Neuronal stem cell (in vitro differentiated cells): ENCODE data around the gene AKT2.

Experiments
- DNase-seq: peaks from one replicate; pipeline ENCODE4 v3.0.0-alpha.2; 2013; ENCODE audit warnings: low spot score
- H2AFZ ChIP-seq: one replicate; pipeline ENCODE4 v1.6.1; 2013; ENCODE audit warnings: mild to moderate bottlenecking, low read length, inconsistent platforms
- H2AK5ac ChIP-seq: 2 replicates; pipeline ENCODE4 v1.6.1; 2013; ENCODE audit warnings: low read depth, mild to moderate bottlenecking, inconsistent platforms, low read length, moderate library complexity, mixed read lengths
- H2BK120ac ChIP-seq: 2 replicates; pipeline ENCODE4 v1.6.1; 2013; ENCODE audit warnings: low read depth, mild to moderate bottlenecking, inconsistent platforms, low read length, moderate library complexity, mixed read lengths
- H2BK12ac ChIP-seq: one replicate; pipeline ENCODE4 v1.6.1; 2013; ENCODE audit warnings: low read length, inconsistent platforms
- H2BK15ac ChIP-seq: 2 replicates; pipeline ENCODE4 v1.6.1; 2013; ENCODE audit warnings: mild to moderate bottlenecking, low read length, inconsistent platforms, mixed read lengths
- H2BK5ac ChIP-seq: one replicate; pipeline ENCODE4 v1.6.1; 2013; ENCODE audit warnings: inconsistent platforms, mild to moderate bottlenecking, low read length, moderate library complexity
- H3K14ac ChIP-seq: one replicate; pipeline ENCODE4 v1.6.1; 2013; ENCODE audit warnings: low read length, inconsistent platforms
- H3K18ac ChIP-seq: 2 replicates; pipeline ENCODE4 v1.6.1; 2013; ENCODE audit warnings: low read length, inconsistent platforms
- H3K23ac ChIP-seq: 2 replicates; pipeline ENCODE4 v1.6.1; 2013; ENCODE audit warnings: low read depth, mild to moderate bottlenecking, mixed read lengths, low read length, inconsistent platforms; ENCODE audit not compliant: poor library complexity
- H3K27ac ChIP-seq: replicated peaks from 3 replicates; pipeline ENCODE4 v1.5.1; 2013; ENCODE audit warnings: low read length, inconsistent platforms
- H3K27me3 ChIP-seq, 3 experiments: 2 replicates each; pipeline ENCODE4 v1.6.1; 2013; ENCODE audit warnings: low read length in 3 of 3, mild to moderate bottlenecking in 2 of 3, inconsistent platforms in 1 of 3, low read depth in 1 of 3, mixed read lengths in 1 of 3, moderate library complexity in 1 of 3; ENCODE audit not compliant: control insufficient read depth in 3 of 3, insufficient read depth in 3 of 3
- H3K36me3 ChIP-seq, 2 donors: replicated peaks in 1 of 2; 2 replicates each; pipeline ENCODE4 v1.6.1; 2013; ENCODE audit warnings: low read length in 2 of 2; ENCODE audit not compliant: control insufficient read depth in 2 of 2, insufficient read depth in 2 of 2
- H3K4ac ChIP-seq: 2 replicates; pipeline ENCODE4 v1.6.1; 2013; ENCODE audit warnings: inconsistent platforms, mild to moderate bottlenecking, low read length, moderate library complexity
- H3K4me1 ChIP-seq, 2 donors: 1 replicate in 1 of 2; 2 replicates in 1 of 2; pipeline ENCODE4 v1.6.1; 2013; ENCODE audit warnings: low read length in 2 of 2, low read depth in 1 of 2; ENCODE audit not compliant: control insufficient read depth in 2 of 2, insufficient read depth in 1 of 2
- H3K4me2 ChIP-seq: one replicate; pipeline ENCODE4 v1.6.1; 2013; ENCODE audit warnings: mild to moderate bottlenecking, low read length, inconsistent platforms; ENCODE audit not compliant: insufficient read depth, poor library complexity, severe bottlenecking
- H3K4me3 ChIP-seq, 2 donors: 2 replicates each; pipeline ENCODE4 v1.5.1; 2013; ENCODE audit warnings: low read length in 2 of 2, mild to moderate bottlenecking in 2 of 2, inconsistent platforms in 1 of 2, moderate library complexity in 1 of 2
- H3K79me1 ChIP-seq: one replicate; pipeline ENCODE4 v1.6.1; 2013; ENCODE audit warnings: low read depth, mild to moderate bottlenecking, inconsistent platforms, low read length, moderate library complexity
- H3K9ac ChIP-seq: one replicate; pipeline ENCODE4 v1.6.1; 2013; ENCODE audit warnings: mild to moderate bottlenecking, low read depth, low read length, inconsistent platforms; ENCODE audit not compliant: poor library complexity
- H3K9me3 ChIP-seq, 2 donors: replicated peaks in 1 of 2; 2 replicates each; pipeline versions ENCODE3 to v1.6.1; 2013; ENCODE audit warnings: low read length in 2 of 2, mild to moderate bottlenecking in 2 of 2, inconsistent platforms in 1 of 2, low read depth in 1 of 2, mixed read lengths in 1 of 2, moderate library complexity in 1 of 2; ENCODE audit not compliant: control insufficient read depth in 2 of 2, insufficient read depth in 1 of 2
- H4K8ac ChIP-seq: one replicate; pipeline ENCODE4 v1.6.1; 2013; ENCODE audit warnings: low read depth, mild to moderate bottlenecking, inconsistent platforms, low read length, moderate library complexity
- H4K91ac ChIP-seq: one replicate; pipeline ENCODE4 v1.6.1; 2013; ENCODE audit warnings: low read length, low read depth, mild to moderate bottlenecking, inconsistent platforms; ENCODE audit not compliant: poor library complexity
- WGBS, 2 donors: extraction: QIAGEN DNeasy Blood & Tissue Kit; methylation state at CpG; one replicate each; pipeline ENCODE4 v1.1.7; 2013; ENCODE audit warnings: missing lambda C conversion rate in 2 of 2, mixed read lengths in 1 of 2; ENCODE audit not compliant: insufficient read length in 2 of 2, insufficient replicate concordance in 1 of 2; ENCODE audit errors: extremely low coverage in 2 of 2; 5-methylcytosine and 5-hydroxymethylcytosine counted together

AKT2 gene

DNA sequence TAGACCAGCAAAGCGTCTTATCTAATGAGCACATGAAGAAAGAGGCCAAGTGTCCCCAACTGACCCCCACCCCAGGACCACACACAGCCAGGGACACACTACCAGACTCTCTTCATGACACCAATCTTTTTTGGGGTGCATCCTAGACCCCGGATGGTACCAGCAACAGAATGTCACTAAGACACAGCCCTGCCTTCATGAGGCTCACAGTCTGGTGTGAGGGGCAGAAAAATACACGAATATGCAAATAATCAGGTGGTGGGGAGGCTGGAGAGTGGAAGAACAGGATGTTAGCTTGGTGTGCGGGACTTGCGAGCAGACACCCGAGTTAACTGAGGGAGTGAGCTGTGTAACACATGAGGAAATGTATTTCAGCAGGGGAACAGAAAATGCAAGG is 17.5 kb downstream of the AKT2 start:
- WGBS, 2 donors, result no CpG with 5 or more reads among the region's 6 CpGs
- H3K36me3 ChIP-seq, result peaks cover 20 to 52% of the 10 kb centered on the region in 2 donors
- H3K18ac ChIP-seq, result no peak overlapping the region

DNA sequence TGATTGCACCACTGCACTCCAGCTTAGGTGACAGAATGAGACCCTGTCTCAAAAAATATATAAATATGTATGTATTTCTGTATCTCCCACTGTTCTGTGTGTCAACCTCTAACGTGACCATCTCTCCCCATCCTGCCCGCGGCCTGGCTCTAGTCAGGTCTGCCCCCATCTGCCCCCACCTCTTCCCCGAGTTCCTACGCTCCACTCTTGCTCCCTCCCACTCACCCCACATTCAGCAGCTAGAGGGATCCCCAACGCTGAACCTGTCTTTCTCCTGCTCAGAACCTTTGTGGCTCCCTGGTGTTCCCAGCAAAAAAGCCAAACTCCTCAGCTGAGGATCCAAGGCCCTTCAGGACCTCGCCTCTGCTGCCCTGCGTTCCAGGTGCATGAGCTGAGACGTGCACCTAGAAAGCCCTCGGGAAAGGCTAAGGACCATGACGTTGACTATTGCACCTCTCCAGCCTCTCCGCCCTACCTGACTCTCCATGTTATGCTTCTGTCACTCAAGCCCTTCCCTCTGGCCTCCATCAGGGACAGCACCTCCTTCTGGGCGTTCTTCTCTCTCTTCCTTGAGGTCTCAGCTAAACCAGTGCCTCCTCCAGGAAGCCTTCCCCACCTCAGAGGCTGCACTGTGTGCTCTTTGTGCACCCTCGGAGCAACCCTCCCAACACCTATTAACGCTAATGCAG is 18.1 kb downstream of the AKT2 start:
- no peak for DNase-seq
- no peak overlapping the region for H2BK15ac ChIP-seq
- H3K9ac ChIP-seq, result no peak overlapping the region
- no peak overlapping the region for H4K8ac ChIP-seq
- no peak overlapping the region for H3K18ac ChIP-seq
- peaks cover 22 to 52% of the 10 kb centered on the region in 2 donors for H3K36me3 ChIP-seq
- H3K4me2 ChIP-seq, result no peak overlapping the region
- no peak overlapping the region for H2AFZ ChIP-seq
- H2BK120ac ChIP-seq, result no peak overlapping the region
- H3K79me1 ChIP-seq, result peaks cover 21% of the 10 kb centered on the region
- H3K4ac ChIP-seq, result no peak overlapping the region
- H3K27me3 ChIP-seq, result no peaks in the 10 kb centered on the region
- no peaks in the 10 kb centered on the region for H3K4me1 ChIP-seq
- no peak overlapping the region for H3K23ac ChIP-seq
- no peak overlapping the region for H3K27ac ChIP-seq
- no peaks in the 10 kb centered on the region for H3K9me3 ChIP-seq
- no peak overlapping the region for H2AK5ac ChIP-seq
- no peak overlapping the region for H3K14ac ChIP-seq
- WGBS, 2 donors, result no CpG with 5 or more reads among the region's 15 CpGs
- no peak overlapping the region for H4K91ac ChIP-seq
- no peak overlapping the region for H2BK12ac ChIP-seq
- H2BK5ac ChIP-seq, result no peak overlapping the region
- H3K4me3 ChIP-seq, result no peak overlapping the region

More for the DNA sequence above, 17.5 kb downstream of the AKT2 start:
- no peak overlapping the region for H2BK5ac ChIP-seq
- no peak overlapping the region for H3K4me2 ChIP-seq
- no peaks in the 10 kb centered on the region for H3K9me3 ChIP-seq
- no peak overlapping the region for H3K14ac ChIP-seq
- no peak for DNase-seq
- H3K27me3 ChIP-seq, result no peaks in the 10 kb centered on the region
- no peak overlapping the region for H2BK120ac ChIP-seq
- no peak overlapping the region for H3K23ac ChIP-seq
- H3K27ac ChIP-seq, result no peak overlapping the region
- no peak overlapping the region for H2AFZ ChIP-seq
- no peak overlapping the region for H3K9ac ChIP-seq
- H3K4me3 ChIP-seq, result no peak overlapping the region
- no peak overlapping the region for H4K8ac ChIP-seq
- no peak overlapping the region for H2BK15ac ChIP-seq
- H3K4ac ChIP-seq, result no peak overlapping the region
- H2BK12ac ChIP-seq, result no peak overlapping the region
- H3K79me1 ChIP-seq, result peaks cover 17% of the 10 kb centered on the region
- no peak overlapping the region for H2AK5ac ChIP-seq
- no peak overlapping the region for H4K91ac ChIP-seq
- peaks cover 0 to 4% of the 10 kb centered on the region in 2 donors for H3K4me1 ChIP-seq

DNA sequence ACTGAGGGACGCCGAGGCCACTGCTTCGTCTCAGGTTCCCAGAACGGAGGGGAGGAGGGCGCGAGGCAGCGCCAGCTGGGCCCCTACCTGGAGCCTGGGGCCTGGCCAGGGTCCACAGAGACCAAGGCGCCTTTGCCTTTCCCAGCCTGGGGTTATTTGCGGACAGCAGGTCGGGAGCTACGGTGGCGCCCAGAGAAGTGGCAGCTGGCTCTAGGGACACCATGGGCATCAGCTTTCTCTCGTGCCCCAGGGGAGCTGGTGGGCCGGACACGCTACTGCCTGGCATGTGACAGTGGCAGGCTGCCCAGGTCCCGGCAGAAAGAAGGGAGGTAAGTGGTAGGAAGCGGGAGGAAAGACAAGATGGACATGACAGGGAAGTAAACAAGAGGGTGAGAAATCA is 19.0 kb downstream of the AKT2 start:
- no peak for DNase-seq
- H3K27me3 ChIP-seq, result no peaks in the 10 kb centered on the region
- H2AFZ ChIP-seq, result no peak overlapping the region
- H3K4me2 ChIP-seq, result no peak overlapping the region
- no peak overlapping the region for H4K91ac ChIP-seq
- H3K4ac ChIP-seq, result no peak overlapping the region
- no peak overlapping the region for H3K9ac ChIP-seq
- H2BK5ac ChIP-seq, result no peak overlapping the region
- no peak overlapping the region for H4K8ac ChIP-seq
- H2AK5ac ChIP-seq, result no peak overlapping the region
- no peak overlapping the region for H3K27ac ChIP-seq
- peaks cover 22 to 57% of the 10 kb centered on the region in 2 donors for H3K36me3 ChIP-seq
- no peaks in the 10 kb centered on the region for H3K4me1 ChIP-seq
- no peak overlapping the region for H2BK120ac ChIP-seq
- peak overlapping the region; percentile 95 for H3K14ac ChIP-seq
- H3K4me3 ChIP-seq, result no peak overlapping the region
- WGBS, 2 donors, result no CpG with 5 or more reads among the region's 17 CpGs
- H2BK15ac ChIP-seq, result no peak overlapping the region
- H3K9me3 ChIP-seq, result no peaks in the 10 kb centered on the region
- H3K18ac ChIP-seq, result peak overlapping the region; percentile 12
- no peak overlapping the region for H2BK12ac ChIP-seq
- H3K79me1 ChIP-seq, result peaks cover 21% of the 10 kb centered on the region
- peak overlapping the region; percentile 74 for H3K23ac ChIP-seq

DNA sequence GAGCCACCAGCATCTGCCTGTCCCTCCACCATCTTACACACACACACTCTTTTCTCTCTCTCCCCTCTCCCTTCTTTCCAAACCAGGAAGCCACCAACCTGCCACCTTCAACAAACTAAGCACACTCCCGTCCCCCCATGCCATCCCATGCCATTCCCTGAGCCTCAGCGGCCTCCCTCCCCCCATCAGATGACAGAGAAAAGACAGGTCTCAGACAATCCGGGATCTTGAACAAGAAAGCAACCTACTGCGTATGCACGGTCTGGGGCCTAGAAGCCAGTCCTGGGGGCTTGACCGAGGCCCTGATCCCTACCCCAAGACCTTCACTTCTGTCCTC is 19.4 kb downstream of the AKT2 start:
- peaks cover 21% of the 10 kb centered on the region for H3K79me1 ChIP-seq
- H2BK15ac ChIP-seq, result no peak overlapping the region
- no peak overlapping the region for H4K91ac ChIP-seq
- no peak overlapping the region for H3K14ac ChIP-seq
- H2BK120ac ChIP-seq, result no peak overlapping the region
- H3K4ac ChIP-seq, result no peak overlapping the region
- H3K18ac ChIP-seq, result no peak overlapping the region
- peaks cover 22 to 59% of the 10 kb centered on the region in 2 donors for H3K36me3 ChIP-seq
- H3K27me3 ChIP-seq, result no peaks in the 10 kb centered on the region
- no peak overlapping the region for H2BK5ac ChIP-seq
- WGBS, 2 donors, result no CpG with 5 or more reads among the region's 6 CpGs
- H2AK5ac ChIP-seq, result no peak overlapping the region
- H3K9me3 ChIP-seq, result no peaks in the 10 kb centered on the region
- DNase-seq, result no peak
- peak overlapping the region; percentile 76 for H3K23ac ChIP-seq
- H3K27ac ChIP-seq, result no peak overlapping the region
- H3K4me3 ChIP-seq, result no peak overlapping the region
- no peaks in the 10 kb centered on the region for H3K4me1 ChIP-seq
- H3K9ac ChIP-seq, result peak overlapping the region; percentile 34
- H2AFZ ChIP-seq, result no peak overlapping the region
- no peak overlapping the region for H2BK12ac ChIP-seq
- no peak overlapping the region for H3K4me2 ChIP-seq
- peak overlapping the region; percentile 20 for H4K8ac ChIP-seq
